GM12878 (cell line): ENCODE results near the gene TTF2. TPM values are rescaled to one million over a fixed set of nuclear protein-coding genes. Genes with fewer than 3 reads are reported as not detected.

Experiments used
- BCL3 ChIP-seq: IDR thresholded peaks from 2 replicates; pipeline ENCODE4 v1.6.1; 2011; ENCODE audit warnings: borderline replicate concordance, low read depth, mild to moderate bottlenecking, moderate library complexity, low read length; ENCODE audit not compliant: insufficient read depth, poor library complexity, severe bottlenecking
- CHD1 ChIP-seq: IDR thresholded peaks from 2 replicates; pipeline ENCODE4 v1.6.1; 2012; ENCODE audit warnings: low read depth, low read length, improper control_type of control experiment
- CHD2 ChIP-seq: IDR thresholded peaks from 2 replicates; pipeline ENCODE4 v1.6.1; 2011; ENCODE audit warnings: low read depth, low read length, improper control_type of control experiment, borderline replicate concordance
- IKZF1 ChIP-seq: fragments of 450-650 bp; conservative IDR thresholded peaks from 2 replicates; pipeline ENCODE4 v1.6.1; 2017; ENCODE audit warnings: antibody characterized with exemption, mild to moderate bottlenecking
- IKZF2 ChIP-seq, 2 experiments: fragments of 450-650 bp; IDR thresholded peaks; 2 replicates each; pipeline ENCODE4 v1.6.1; 2017; ENCODE audit warnings: mild to moderate bottlenecking in 2 of 2, moderate library complexity in 2 of 2
- NFIC ChIP-seq: IDR thresholded peaks from 2 replicates; pipeline ENCODE4 v1.6.1; 2012; ENCODE audit warnings: low read depth, mild to moderate bottlenecking, inconsistent platforms, low read length, moderate library complexity
- NFXL1 ChIP-seq: fragments of 450-650 bp; IDR thresholded peaks from 2 replicates; pipeline ENCODE4 v1.6.1; 2017; ENCODE audit warnings: antibody characterized with exemption, mild to moderate bottlenecking, borderline replicate concordance
- NR2C1 ChIP-seq: fragments of 450-650 bp; IDR thresholded peaks from 2 replicates; pipeline ENCODE4 v1.6.1; 2017; ENCODE audit warnings: antibody characterized with exemption, mild to moderate bottlenecking, moderate library complexity
- SMARCA5 ChIP-seq: fragments of 450-650 bp; IDR thresholded peaks from 2 replicates; pipeline ENCODE4 v1.6.1; 2017; ENCODE audit warnings: mild to moderate bottlenecking
- SREBF2 ChIP-seq: IDR thresholded peaks from 2 replicates; pipeline ENCODE4 v1.6.1; 2012; ENCODE audit warnings: mild to moderate bottlenecking, low read length
- TCF7 ChIP-seq: IDR thresholded peaks from 2 replicates; pipeline ENCODE4 v1.6.1; 2014; ENCODE audit warnings: antibody characterized with exemption, borderline replicate concordance
- ZBTB33 ChIP-seq: fragments of 450-650 bp; IDR thresholded peaks from 2 replicates; pipeline ENCODE4 v1.6.1; 2017; ENCODE audit warnings: mild to moderate bottlenecking
- ZBTB40 ChIP-seq: fragments of 450-650 bp; IDR thresholded peaks from 2 replicates; pipeline ENCODE4 v1.6.1; 2016; ENCODE audit warnings: mild to moderate bottlenecking, moderate library complexity, borderline replicate concordance
- polyA plus RNA-seq, 11 experiments: library from polyadenylated mRNA; depleted of rRNA in 4 of 11; unstranded in 6 of 11; stranded (reverse) in 5 of 11; fragments of >200 nt; fragmentation: Nextera tagmentation in 4 of 11; fragmentation: Illumina TruSeq in 1 of 11; extraction: Ambion mirVana in 4 of 11; extraction: Trizol in 1 of 11; gene quantifications; 1 replicate in 1 of 11; 2 replicates in 10 of 11; pipeline versions ENCODE4 v1.2.1 to v1.2.3, GENCODE V29; 2011 to 2016; ENCODE audit warnings: inconsistent platforms in 2 of 11, missing spikeins in 2 of 11, low read depth in 1 of 11
- total RNA-seq, 4 experiments: library from RNA; depleted of rRNA in 3 of 4; stranded (reverse); fragments of >200 nt in 3 of 4; fragmentation: Illumina TruSeq in 1 of 4; extraction: Trizol in 1 of 4; gene quantifications; 2 replicates each; pipeline versions ENCODE4 v1.2.1 to v1.2.3, GENCODE V29; 2013 to 2021
- TF ChIP-seq, protein P1 (sequence below): fragments of 450-650 bp; IDR thresholded peaks from 2 replicates; pipeline ENCODE4 v1.6.1; 2017; ENCODE audit warnings: low read depth, mild to moderate bottlenecking, moderate library complexity
- TF ChIP-seq, protein P2 (sequence below): fragments of 450-650 bp; IDR thresholded peaks from 2 replicates; pipeline ENCODE4 v1.6.1; 2017; ENCODE audit warnings: mild to moderate bottlenecking, moderate library complexity

Gene TTF2
- total and polyA plus RNA-seq, 10 of the 15 experiments (the other 5 are each of a cell fraction or from before 2014, with no cell fraction given), result 17.7 to 134 (median 78.2) TPM

- TF ChIP-seq NFIC (peak; percentile 52; the same call in 1 of the 2 replicates), IKZF1 (peak; percentile 24; the same call in 1 of the 2 replicates), CHD1 (no peak), IKZF2 (IDR thresholded peaks at IDR 0.05) (0 out of 4 replicates have a peak, but pooled peaks of 1 of the 2 experiments have one; percentile 15), BCL3 (no peak), CHD2 (no peak), ZBTB33 (no peak), NFXL1 (no peak), SMARCA5 (no peak), TCF7 (no peak), ZBTB40 (no peak), SREBF2 (no peak), NR2C1 (no peak)
- TF ChIP-seq, protein P1, sequence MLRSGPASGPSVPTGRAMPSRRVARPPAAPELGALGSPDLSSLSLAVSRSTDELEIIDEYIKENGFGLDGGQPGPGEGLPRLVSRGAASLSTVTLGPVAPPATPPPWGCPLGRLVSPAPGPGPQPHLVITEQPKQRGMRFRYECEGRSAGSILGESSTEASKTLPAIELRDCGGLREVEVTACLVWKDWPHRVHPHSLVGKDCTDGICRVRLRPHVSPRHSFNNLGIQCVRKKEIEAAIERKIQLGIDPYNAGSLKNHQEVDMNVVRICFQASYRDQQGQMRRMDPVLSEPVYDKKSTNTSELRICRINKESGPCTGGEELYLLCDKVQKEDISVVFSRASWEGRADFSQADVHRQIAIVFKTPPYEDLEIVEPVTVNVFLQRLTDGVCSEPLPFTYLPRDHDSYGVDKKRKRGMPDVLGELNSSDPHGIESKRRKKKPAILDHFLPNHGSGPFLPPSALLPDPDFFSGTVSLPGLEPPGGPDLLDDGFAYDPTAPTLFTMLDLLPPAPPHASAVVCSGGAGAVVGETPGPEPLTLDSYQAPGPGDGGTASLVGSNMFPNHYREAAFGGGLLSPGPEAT, result no peak
- TF ChIP-seq, protein P2, sequence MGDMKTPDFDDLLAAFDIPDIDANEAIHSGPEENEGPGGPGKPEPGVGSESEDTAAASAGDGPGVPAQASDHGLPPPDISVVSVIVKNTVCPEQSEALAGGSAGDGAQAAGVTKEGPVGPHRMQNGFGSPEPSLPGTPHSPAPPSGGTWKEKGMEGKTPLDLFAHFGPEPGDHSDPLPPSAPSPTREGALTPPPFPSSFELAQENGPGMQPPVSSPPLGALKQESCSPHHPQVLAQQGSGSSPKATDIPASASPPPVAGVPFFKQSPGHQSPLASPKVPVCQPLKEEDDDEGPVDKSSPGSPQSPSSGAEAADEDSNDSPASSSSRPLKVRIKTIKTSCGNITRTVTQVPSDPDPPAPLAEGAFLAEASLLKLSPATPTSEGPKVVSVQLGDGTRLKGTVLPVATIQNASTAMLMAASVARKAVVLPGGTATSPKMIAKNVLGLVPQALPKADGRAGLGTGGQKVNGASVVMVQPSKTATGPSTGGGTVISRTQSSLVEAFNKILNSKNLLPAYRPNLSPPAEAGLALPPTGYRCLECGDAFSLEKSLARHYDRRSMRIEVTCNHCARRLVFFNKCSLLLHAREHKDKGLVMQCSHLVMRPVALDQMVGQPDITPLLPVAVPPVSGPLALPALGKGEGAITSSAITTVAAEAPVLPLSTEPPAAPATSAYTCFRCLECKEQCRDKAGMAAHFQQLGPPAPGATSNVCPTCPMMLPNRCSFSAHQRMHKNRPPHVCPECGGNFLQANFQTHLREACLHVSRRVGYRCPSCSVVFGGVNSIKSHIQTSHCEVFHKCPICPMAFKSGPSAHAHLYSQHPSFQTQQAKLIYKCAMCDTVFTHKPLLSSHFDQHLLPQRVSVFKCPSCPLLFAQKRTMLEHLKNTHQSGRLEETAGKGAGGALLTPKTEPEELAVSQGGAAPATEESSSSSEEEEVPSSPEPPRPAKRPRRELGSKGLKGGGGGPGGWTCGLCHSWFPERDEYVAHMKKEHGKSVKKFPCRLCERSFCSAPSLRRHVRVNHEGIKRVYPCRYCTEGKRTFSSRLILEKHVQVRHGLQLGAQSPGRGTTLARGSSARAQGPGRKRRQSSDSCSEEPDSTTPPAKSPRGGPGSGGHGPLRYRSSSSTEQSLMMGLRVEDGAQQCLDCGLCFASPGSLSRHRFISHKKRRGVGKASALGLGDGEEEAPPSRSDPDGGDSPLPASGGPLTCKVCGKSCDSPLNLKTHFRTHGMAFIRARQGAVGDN, result peak; percentile 60; the same call in 1 of the 2 replicates
Measured at GRCh38 chr1:117051224-117052064, 8.7 kb upstream of the TTF2 start (continued).
